Activated CD4-positive, alpha-beta T cell treated with anti-CD3 and anti-CD28 coated beads, Interleukin-10, Interleukin-2, amounts not matched to agents 100 ng/mL and 50 ng/mL, durations not matched to agents 16 hours and 8 hours (primary cell): ENCODE measurements around the gene ZNF526.
"Not testable (repeated sequence)": the region's sequence is repeated elsewhere in the genome, so short reads cannot be mapped to it uniquely, and the experiment has no call there.

Source experiments
- DNase-seq: peaks from one replicate; pipeline ENCODE4 v3.0.0-alpha.2; 2020

The ZNF526 gene

DNA sequence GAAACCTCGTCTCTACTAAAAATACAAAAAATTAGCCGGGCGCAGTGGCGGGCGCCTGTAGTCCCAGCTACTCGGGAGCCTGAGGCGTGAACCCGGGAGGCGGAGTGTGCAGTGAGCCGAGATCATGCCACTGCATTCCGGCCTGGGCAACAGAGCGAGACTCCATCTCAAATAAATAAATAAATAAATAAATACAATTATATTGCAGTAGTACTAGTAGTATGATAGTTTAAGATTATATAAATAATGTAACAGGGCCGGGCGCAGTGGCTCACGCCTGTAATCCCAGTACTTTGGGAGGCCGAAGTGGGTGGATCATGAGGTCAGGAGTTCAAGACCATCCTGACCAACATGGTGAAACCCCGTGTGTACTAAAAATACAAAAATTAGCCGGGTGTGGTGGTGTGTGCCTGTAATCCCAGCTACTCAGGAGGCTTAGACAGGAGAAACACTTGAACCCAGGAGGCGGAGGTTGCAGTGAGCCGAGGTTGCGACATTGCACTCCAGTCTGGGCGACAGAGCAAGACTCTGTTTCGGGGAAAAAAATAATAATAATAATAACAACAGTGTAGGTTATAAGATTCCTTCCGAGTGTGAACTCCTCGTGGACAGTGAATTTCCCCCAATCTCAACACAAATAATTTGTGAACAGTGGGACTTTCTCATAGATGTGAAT lies 47.0 kb downstream of the ZNF526 start:
- not testable (repeated sequence) for DNase-seq

DNA sequence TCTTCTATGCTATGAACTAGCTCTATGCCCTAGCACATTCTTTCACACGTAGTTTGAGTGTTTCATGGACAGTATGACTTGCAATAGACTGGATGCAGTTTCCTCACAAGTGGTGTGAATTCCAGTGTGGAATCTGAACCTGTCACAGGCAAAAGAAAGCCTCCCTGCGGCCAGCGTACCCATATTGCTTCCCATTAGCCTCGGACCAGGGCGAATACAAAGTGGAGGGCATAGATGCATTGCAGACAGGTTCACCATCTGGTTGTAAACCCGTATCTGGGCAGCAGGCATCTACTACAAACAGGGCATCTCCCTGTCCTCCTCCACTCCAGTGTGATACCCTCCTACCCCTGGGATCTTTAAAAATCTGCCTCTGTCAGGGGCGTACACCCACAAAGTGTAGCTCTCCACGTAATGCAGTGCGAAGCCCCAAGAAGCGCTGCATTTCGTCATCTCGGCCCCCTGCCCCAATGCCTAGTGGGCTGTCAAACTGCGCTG lies 47.6 kb downstream of the ZNF526 start:
- no peak for DNase-seq

DNA sequence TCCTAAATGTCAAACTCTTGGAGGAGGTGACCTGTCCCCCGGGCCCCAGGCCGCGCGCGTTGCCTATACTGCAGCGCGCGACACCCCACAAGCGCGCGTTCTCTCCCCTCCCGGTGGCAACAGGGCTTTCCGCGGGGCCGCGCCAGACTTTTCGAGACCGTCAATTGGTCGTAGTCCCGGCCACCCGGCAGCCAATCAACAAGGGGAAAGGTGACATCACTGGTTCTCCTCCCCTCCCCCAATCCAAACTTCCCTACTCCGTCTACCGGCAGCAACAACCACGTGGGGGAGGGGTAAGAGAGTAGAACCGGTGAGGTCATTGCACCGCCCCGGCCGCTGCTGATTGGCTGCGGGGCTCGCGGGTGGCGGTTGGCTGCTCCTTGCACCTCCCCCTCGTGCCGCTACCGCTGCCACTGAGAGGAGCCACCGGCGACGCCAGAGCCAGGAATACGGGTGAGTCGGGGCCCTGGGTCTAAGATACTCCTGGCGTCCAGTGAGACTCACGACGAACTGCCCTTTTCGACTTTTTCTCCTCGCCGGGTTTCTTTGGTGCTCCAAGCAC lies 48.1 kb downstream of the ZNF526 start:
- DNase-seq: peak; percentile 100

DNA sequence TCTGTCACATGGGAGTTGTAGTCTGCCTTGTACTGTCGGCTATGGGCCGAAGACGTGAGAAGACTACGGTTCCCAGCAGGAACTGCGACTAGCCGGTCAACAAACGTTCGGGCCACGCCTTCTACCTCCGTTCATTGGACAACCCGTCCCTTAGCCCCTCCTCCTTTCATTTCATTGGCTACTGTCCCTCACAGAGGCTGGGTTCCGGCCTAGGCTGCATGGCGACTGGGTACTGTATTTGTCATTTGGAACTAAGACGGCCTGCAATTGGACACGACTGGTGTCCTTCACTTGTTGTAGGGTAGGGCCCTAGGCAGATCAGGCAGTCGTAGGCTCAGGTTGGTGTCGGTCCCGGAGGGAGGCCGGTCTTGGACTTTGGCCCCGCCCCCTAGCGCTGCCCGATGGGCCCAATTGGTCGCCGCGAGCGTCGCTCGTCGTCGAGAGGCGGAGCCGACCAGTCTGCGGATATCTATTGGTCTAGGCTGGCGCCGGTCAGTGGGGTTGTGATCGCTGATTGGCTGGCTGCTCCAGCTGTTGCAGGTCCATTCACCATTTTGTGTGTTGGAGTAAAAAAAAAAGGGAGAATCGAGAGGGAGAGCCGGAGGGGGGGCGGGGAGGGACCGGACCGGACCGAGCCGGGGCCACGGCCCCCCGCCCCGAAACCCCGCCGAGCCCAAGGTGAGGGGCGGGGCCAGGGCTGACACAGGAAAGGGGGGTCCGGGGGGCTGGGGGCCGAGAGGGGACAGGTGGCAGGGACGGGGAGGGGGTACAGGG lies 48.8 kb downstream of the ZNF526 start, which contains the start of gene CIC:
TSS of gene CIC (plus strand) at position 549 of the 774 bp plus-strand sequence. CDS start 2,532 bp downstream, outside the sequence.
- DNase-seq: peak; percentile 100

DNA sequence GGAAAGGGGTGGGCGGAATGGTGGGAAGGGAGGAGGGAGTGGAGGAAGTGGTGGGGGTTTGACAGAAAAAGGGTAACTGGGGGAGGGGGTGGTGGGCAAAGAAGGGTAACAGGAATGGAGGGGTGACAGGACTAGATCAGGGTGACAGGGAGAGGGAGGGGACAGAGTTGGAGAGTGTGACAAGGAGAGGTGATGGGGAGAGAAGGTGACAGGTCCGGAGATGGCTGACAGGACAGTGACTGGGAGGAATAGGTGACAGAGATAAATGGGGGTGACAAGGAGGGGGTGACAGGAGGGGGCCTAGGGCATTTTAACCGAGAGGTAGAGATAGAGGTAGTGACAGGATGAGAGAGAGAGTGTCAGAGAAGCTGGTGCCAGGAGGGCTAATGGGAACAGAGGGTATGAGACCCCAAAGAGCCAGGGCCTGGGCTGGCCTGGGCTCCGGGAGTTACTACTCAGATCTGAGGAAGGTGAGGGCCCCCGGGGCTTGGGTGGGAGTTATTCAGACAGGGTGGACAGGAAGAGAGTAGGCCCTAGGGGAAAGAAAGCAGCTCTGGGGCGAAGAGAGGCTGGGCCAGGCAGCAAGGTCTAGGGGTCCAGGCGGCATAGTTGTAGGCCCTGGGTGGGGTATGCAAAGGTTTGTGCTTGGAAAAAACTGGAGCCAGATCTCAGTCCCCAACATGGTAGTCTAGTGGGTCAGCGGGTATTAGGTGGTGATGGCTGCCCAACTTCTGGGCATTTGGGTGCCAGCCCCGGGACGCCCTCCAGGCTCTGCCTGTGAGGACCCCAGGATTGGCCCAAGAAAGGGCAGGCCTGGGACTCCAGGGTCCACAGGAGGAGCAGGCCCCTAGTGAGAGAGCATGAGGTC lies 49.6 kb downstream of the ZNF526 start:
- DNase-seq: no peak

DNA sequence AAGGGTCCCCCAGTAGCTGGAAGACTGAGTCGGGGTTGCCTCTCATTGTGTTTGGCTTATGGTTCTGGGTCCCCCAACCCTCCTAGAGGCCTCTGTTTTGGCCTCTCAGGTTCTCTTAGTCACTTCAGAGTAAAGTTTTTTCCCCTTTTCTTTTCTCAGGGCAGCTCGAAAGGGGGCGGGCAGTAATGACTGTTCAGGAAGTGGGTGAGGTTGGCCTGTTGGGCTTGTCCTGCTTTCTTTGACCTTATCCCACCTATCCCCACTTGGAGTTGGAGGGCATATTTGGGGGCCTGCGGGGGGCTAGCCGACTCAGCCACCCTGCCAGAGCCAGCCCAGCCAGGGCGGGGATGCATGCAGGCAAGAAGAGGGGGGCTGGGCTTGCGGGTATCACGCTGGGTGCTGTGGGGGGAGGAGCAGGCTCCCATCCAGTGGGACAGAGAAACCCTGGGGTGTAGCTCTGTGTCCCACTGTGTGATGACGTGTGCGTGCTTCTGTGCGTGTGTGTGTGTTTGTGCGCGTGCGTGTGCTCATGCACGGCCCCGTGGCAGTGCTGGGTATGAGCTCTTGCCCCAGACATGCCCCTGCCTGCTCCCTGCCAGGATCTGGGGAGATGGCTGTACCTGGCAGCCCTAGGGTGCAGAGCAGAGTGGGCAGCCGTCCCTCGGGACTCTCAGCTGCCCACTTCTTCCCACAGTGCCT lies 50.4 kb downstream of the ZNF526 start:
- DNase-seq: peak; percentile 81

DNA sequence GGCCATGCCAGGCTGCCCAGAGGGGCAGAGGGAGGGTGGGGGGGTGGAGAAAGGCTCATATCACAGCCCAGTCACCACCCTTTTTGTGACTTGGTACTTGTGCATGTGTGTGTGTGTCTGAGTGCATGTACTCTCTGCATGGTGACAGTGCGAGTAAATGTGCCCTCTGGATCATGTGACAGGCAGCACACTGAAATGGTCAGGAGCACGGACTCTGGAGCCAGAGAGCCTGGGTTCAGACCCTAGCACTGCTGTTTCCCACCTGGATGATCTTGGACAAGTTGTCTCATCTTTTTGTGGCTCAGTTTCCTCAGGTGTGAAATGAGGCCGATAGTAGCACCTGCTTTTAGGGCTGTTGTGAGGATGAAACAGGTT lies 50.9 kb downstream of the ZNF526 start:
- DNase-seq: no peak

DNA sequence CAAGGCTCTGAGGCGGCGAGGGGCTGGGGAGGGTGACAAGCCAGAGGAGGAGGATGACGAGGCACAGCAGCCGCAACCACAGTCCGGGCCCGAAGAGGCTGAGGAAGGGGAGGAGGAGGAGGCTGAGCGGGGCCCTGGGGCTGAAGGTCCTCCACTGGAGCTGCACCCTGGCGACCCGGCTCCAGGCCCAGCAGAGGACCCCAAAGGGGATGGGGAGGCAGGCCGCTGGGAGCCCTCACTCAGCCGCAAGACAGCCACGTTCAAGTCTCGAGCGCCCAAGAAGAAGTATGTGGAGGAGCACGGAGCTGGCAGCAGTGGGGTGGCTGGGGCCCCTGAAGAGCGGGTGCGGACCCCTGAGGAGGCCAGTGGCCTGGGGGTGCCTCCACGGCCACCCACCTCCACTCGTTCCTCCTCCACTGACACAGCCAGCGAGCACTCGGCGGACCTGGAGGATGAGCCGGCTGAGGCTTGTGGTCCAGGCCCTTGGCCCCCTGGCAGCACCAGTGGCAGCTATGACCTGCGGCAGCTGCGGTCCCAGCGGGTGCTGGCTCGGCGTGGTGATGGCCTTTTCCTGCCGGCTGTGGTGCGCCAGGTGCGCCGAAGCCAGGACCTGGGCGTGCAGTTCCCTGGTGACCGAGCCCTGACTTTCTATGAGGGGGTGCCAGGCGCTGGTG lies 51.9 kb downstream of the ZNF526 start:
- no peak for DNase-seq

DNA sequence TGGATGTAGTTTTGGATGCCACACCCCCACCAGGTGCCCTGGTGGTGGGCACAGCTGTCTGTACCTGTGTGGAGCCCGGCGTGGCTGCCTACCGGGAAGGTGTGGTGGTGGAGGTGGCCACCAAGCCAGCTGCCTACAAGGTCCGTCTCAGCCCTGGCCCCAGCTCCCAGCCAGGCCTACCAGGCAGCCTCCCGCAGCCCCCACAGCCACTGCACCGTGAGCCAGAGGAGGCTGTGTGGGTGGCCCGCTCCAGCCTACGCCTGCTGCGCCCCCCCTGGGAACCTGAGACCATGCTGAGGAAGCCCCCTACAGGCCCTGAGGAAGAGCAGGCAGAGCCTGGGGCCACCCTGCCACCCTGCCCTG lies 52.4 kb downstream of the ZNF526 start:
- DNase-seq: no peak

DNA sequence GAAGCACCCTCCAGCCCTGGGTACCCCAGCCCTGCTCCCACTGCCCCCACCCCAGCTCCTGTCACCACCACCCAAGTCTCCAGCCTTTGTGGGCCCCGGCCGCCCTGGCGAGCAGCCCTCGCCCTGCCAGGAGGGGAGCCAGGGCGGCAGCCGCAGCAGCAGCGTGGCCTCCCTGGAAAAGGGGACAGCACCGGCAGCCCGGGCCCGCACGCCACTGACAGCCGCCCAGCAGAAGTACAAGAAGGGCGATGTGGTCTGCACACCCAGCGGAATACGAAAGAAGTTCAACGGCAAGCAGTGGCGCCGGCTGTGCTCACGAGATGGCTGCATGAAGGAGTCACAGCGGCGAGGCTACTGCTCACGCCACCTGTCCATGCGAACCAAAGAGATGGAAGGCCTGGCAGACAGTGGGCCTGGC lies 52.9 kb downstream of the ZNF526 start:
- DNase-seq: no peak

DNA sequence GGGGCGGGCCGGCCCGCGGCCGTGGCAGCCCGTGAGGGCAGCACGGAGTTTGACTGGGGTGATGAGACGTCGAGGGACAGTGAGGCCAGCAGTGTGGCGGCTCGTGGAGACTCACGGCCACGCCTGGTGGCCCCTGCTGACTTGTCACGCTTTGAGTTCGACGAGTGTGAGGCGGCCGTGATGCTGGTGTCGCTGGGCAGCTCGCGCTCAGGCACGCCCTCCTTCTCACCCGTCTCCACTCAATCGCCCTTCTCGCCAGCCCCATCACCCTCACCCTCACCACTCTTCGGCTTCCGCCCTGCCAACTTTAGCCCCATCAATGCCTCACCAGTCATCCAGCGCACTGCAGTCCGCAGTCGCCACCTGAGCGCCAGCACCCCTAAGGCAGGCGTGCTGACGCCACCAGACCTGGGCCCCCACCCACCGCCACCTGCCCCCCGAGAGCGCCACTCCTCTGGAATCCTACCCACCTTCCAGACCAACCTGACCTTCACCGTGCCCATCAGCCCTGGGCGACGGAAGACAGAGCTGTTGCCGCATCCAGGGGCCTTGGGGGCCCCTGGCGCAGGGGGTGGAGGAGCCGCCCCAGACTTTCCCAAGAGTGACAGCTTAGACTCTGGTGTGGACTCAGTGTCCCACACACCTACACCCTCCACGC lies 53.4 kb downstream of the ZNF526 start:
- DNase-seq: no peak

DNA sequence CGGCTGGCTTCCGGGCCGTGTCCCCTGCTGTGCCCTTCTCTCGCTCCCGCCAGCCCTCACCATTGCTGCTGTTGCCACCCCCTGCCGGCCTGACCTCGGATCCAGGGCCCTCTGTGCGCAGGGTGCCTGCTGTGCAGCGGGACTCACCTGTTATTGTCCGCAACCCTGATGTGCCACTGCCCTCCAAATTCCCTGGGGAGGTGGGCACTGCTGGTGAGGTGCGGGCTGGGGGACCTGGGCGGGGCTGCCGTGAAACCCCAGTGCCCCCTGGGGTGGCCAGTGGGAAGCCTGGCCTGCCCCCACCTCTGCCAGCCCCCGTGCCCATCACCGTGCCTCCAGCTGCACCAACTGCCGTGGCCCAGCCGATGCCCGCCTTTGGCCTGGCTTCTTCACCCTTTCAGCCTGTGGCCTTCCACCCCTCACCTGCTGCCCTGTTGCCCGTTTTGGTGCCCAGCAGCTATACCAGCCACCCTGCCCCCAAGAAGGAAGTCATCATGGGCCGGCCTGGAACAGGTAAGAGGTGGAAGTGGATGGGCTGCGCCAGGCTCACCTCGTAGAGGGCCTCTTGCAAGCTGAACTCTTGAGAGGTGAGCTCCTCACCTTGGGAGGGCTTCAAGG lies 54.1 kb downstream of the ZNF526 start:
- DNase-seq: no peak

DNA sequence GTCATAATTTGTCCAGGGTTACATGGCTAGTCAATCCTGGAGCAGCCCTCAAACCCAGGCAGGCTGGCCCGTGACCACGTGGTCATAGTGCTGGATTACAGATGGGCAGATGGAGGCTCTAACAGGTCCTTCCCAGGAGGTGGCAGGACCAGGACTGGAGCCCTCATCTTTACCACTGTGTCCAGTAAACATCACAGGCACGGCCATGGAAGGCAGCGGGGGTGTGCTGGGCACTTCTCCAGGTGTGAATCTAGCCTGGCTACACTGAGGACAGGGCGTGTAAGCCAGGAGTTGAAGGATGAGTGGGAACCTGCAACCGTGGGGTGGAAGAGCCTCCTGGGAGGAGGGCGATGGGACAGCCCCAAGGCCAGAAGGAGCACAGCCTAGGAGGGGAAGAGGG lies 55.0 kb downstream of the ZNF526 start:
- DNase-seq: no peak

DNA sequence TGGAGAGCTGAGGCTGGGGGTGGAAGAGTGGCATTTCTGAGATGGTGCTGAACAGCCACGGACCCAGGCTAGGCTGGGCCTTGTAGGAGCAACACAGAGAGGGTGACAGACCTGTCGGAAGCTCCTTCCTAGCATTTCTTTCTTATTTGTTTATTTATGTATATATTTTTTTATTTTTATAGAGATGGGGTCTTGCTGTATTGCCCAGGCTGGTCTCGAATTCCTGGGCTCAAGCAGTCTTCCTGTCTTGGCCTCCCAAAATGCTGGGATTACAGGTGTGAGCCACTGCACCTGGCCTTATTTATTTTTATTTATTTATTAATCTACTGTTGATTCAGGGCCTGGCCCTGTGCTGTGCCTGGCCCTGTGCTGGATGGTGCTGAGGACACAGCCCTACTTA lies 55.4 kb downstream of the ZNF526 start:
- DNase-seq: no peak

DNA sequence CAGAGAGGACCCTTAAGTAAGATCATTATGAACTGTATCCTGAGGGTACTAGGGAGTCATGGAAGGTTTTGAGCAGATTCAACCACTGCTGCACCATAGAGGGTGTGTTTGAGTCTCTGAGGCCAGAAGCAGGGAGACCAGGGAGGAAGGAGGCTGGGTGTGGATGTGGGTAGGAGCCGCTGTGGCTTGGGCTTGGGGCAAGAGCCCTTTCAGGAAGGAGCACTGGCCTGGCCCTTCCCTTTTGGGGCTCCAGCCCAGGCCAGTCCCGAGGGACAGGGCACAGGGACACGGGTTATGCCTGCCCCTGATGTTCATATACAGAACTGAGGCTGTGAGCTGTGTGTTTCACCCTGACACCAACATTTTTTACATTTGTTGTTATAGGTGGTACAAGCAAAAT lies 56.2 kb downstream of the ZNF526 start:
- no peak for DNase-seq

DNA sequence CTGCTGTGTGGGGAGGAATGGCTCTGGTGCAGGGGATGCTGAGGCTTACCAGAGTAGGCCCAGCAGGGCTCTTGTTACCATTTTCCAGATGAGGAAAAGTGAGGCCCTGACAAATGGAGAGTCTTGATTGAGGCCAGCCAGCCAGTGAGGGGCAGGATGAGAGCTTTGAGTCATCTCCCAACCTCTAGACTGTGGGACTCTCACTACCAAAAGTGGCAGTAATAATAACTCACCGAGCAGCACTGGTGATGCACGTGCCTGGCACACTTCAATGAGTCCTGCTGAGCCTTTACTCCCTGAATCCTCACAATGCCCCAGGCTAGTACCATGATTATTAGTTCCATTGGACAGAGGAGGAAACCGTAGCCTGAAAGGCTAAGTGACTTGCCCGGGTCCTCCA lies 56.7 kb downstream of the ZNF526 start:
- DNase-seq: peak; percentile 84
